GM12874 (cell line): Measurements from ENCODE around the gene DENND2D.

Experiments used
- TF ChIP-seq, protein P1 (sequence below): IDR thresholded peaks from 2 replicates; pipeline ENCODE4 v1.5.1; 2011; ENCODE audit warnings: low read depth, mild to moderate bottlenecking, control low read depth, low read length, moderate library complexity; ENCODE audit not compliant: insufficient read depth

DENND2D gene

DNA sequence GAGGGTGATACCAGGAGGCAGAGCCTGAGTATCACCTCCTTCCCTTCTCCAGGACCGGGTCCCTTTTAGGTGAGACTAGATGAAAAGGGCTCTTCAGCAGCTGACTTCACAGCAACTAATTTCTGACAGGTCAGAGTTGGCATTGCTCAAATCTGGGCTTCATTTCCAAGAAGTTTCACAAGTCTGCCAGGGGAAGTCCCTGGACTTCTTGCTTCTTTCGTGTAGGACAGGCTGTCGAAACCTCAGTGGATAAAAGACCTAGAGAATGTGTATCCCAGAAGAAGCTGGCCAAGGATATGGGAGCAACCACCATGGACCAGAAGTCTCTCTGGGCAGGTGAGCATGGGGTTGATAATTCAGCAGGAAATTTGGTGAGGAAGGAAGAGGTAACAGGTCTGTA is 27.0 kb upstream of the DENND2D start, which contains the start of gene CHI3L2:
TSS of gene CHI3L2 (plus strand) at position 280 of the 400 bp plus-strand sequence. CDS start at position 297, 17 bp downstream.
- TF ChIP-seq, protein P1, sequence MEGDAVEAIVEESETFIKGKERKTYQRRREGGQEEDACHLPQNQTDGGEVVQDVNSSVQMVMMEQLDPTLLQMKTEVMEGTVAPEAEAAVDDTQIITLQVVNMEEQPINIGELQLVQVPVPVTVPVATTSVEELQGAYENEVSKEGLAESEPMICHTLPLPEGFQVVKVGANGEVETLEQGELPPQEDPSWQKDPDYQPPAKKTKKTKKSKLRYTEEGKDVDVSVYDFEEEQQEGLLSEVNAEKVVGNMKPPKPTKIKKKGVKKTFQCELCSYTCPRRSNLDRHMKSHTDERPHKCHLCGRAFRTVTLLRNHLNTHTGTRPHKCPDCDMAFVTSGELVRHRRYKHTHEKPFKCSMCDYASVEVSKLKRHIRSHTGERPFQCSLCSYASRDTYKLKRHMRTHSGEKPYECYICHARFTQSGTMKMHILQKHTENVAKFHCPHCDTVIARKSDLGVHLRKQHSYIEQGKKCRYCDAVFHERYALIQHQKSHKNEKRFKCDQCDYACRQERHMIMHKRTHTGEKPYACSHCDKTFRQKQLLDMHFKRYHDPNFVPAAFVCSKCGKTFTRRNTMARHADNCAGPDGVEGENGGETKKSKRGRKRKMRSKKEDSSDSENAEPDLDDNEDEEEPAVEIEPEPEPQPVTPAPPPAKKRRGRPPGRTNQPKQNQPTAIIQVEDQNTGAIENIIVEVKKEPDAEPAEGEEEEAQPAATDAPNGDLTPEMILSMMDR = no peak

DNA sequence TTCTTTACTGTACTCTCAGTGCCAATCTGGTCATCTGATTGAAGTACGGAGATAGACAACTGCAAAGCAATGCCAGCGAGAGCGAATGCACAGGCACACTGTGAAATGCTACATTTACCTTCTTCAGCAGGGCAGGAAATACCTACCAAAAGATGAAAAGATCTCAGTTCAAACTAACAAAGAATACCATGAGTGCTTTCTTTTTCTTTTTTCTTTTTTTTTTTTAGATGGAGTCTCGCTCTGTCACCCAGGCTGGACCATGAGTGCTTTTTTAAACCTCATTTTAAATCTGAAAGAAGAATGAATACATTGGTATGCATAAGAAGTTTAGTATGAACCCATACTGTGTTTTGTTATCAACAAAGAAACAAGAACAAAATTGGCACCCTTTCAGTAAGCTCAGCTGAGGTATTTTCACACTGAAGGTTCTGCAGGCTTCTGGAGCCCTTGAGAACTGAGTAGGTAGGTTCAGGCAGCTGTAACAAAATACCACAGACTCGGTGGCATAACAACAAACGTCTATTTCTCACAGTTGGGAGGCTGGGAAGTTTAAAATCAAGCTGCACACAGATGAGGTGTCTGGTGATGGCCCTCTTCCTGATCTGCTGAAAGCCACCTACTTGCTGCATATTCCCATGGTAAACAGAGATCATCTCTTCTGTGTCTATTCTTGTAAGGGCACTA is 25.4 kb upstream of the DENND2D start:
- TF ChIP-seq, protein P1 = no peak

DNA sequence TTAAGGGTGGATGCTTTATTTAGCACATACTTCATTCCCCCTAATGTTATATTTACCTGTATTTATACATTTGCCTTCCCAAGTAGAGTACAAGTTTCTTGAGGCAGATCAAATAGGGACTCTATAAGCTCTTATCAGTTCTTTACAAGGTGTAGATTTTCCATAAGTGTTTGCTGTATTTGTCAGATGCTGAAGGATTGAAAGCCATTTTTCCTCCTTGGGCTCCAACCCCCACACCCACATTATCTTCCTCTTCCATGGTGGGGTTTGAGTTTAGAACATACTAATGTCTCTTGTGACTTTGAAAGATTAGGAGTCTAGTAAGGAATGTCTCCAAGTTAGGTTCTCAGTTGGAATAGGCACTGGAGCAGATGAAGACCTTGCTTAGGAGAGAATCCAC is 24.6 kb upstream of the DENND2D start:
- TF ChIP-seq, protein P1 = no peak

DNA sequence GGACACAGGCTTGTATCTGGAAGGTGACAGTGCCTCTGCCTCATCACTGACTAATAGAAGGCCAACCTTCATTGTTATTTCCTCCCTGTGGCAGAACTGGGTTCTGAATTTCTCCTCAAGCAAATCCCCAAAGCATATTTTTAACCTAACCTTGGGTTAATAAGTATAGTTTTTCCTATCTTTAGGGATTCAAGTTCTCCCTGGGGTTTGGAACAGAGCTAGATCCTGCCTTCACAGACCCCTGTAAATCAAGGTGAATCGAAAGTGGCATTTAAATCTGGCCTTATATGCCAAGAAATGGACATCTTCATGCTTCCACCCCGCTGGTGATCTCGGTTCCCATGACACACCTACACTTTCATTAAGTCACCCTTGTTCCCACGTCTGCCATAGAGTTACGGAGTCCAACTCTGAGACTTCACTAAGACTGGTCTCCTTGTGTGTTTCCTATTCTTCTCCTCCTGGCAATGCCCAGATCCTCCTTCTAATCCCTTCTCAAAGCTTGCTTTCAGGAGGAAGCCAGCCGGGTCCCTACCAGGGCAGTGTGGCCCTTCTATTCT is 22.8 kb upstream of the DENND2D start:
- TF ChIP-seq, protein P1 = no peak

DNA sequence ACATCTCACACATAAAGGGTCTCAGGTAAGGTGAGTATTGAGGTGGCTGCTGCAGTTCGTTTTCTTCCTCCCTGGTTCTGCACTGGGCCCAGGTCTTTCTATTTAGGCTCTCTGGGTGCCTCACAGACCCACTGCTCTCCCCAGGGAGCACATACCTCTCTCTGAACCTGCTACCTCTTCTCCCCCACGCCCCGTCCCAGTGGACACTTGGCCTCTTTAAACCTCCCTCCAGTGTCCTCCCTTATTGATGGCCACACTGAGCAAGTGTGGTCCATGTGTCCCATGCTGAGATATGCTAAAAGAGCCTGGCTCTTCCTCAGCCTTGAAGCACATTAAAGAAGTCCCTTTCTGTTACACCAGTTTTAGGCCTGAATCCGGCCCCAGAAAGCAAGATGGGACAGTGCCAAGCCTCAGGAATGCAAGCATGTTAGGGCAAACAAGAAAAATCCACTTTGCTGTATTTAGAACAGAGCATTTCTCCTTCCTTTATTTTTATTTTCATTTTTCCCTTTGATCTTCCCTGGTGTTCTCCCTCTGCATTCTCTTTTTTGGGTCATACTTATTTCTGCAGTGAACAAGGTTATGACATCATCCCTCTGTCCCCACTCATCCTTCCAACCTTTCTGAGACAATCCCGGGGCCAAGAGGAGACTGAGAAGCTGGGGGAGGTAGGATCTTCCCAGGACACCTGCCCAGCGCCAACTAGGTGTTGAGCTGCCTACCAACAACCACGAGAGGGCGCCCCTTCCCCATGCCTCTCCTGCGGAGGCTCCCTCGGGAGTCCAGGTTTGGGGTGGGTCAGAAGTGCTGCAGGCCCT is 22.1 kb upstream of the DENND2D start:
- TF ChIP-seq, protein P1 = peak; percentile 90

DNA sequence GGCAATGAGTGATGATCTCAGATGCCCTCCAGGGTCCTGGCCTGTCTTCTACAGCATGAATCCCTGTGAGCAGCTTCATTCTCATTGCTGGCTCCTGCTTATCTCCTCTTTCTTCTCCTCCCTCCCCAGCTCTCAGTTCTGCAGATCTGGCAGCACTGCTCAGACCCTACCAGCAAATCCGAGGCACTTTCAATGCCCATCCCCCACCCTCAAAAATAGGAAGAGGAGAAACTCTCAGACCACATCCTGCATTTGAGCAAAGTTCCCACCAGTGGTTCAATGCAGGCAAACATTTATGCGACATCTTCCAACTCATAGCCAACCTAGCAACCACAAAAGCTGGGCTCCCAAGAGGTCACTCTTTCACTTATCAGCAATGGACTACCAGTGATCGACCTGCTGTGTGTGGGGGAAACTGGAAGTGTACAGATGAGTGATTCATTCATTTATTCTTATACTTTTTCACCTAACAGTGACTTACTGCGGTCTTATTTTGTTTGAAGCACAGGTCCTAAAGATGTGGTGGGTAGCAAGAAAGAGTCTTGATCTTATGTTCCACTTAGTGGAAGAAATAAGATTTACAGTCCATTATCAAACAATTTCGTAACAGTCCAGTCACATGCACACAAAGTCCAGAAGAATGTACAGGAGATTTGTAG is 21.3 kb upstream of the DENND2D start:
- TF ChIP-seq, protein P1 = 0 out of 2 replicates have a peak, but pooled peaks have one; percentile 3

DNA sequence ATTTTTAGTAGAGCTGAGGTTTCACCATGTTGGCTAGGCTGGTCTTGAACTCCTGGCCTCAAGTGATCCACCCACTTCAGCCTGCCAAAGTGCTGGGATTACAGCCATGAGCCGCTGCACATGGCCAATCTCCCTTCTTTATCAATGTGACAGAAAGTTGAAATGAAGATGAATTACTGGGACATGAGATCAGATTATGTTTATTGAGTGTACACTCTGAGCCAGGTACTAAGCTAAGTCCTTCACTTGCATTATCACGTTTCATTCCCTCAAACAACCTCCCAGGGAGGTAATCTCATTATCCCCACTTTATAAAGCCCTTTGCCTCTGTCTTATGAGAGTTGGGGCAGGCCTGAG is 20.8 kb upstream of the DENND2D start:
- TF ChIP-seq, protein P1 = no peak
